HG02763 (cell line): ENCODE measurements around the gene CLEC18C.
"Not testable (repeated sequence)": the region's sequence is repeated elsewhere in the genome, so short reads cannot be mapped to it uniquely, and the experiment has no call there.

Source experiments
- ATAC-seq: cut with Tn5 transposase; IDR thresholded peaks from one replicate; pipeline ENCODE4 v1.9.1; 2021; ENCODE audit warnings: mild to moderate bottlenecking, moderate library complexity; ENCODE audit not compliant: unreplicated experiment

CLEC18C gene

DNA sequence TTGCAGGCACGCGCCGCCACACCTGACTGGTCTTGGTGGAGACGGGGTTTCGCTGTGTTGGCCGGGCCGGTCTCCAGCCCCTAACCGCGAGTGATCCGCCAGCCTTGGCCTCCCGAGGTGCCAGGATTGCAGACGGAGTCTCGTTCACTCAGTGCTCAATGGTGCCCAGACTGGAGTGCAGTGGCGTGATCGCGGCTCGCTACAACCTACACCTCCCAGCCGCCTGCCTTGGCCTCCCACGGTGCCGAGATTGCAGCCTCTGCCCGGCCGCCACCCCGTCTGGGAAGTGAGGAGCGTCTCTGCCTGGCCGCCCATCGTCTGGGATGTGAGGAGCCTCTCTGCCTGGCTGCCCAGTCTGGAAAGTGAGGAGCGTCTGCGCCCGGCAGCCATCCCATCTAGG, 30.4 kb downstream of the CLEC18C start:
- ATAC-seq = not testable (repeated sequence)

DNA sequence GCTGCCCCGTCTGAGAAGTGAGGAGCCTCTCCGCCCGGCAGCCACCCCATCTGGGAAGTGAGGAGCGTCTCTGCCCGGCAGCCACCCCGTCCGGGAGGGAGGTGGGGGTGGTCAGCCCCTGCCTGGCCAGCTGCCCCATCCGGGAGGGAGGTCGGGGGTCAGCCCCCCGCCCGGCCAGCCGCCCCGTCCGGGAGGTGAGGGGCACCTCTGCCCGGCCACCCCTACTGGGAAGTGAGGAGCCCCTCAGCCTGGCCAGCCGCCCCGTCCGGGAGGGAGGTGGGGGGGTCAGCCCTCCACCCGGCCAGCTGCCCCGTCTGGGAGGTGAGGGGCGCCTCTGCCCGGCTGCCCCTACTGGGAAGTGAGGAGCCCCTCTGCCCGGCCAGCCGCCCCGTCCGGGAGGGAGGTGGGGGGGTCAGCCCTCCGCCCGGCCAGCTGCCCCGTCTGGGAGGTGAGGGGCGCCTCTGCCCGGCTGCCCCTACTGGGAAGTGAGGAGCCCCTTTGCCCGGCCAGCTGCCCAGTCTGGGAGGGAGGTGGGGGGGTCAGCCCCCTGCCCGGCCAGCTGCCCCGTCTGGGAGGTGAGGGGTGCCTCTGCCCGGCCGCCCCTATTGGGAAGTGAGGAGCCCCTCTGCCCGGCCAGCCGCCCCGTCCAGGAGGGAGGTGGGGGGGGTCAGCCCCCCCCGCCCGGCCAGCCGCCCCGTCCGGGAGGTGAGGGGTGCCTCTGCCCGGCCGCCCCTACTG, 31.2 kb downstream of the CLEC18C start:
- ATAC-seq = not testable (repeated sequence)

GRCh38 chr16:70206382-70206781, 32.8 kb downstream of the CLEC18C start:
- ATAC-seq = not testable (repeated sequence)

DNA sequence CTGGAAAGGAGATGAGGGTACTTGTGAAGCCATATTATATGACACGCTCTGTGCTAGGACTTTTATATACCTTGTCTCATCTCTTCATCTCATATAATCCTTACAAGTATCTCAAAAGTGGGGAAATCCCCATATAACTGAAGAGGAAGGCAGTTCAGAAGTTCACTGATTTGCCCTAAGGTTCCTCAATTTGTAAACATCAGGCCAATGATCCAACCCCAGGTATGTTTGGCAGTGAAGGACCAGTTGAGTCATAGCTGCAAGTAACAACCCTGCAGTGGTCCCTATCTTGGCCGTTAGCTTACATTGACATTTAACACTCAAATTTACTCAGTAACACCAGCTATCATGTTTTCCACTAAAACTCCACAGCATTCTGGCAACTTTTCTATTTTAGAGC, 45.0 kb downstream of the CLEC18C start:
- not testable (repeated sequence) for ATAC-seq

DNA sequence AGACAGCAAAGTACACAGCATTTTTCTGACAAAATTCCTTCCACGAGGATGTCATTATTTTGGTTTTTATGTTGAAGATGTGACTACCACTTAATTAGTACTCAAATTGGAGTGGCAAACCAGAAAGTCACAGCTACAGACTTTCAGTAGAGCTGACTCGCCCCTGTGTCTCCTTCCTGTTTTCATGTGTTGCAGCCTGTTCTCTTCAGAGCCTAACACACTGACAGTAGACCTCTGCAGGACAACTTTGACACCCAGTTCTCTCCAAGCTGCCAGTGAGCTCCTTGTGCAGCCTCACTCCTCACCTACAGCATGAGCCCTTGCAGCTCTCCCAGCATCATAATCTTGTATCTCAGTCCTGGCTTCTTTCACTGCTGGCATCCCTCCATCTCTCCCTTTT, 49.0 kb downstream of the CLEC18C start:
- not testable (repeated sequence) for ATAC-seq

DNA sequence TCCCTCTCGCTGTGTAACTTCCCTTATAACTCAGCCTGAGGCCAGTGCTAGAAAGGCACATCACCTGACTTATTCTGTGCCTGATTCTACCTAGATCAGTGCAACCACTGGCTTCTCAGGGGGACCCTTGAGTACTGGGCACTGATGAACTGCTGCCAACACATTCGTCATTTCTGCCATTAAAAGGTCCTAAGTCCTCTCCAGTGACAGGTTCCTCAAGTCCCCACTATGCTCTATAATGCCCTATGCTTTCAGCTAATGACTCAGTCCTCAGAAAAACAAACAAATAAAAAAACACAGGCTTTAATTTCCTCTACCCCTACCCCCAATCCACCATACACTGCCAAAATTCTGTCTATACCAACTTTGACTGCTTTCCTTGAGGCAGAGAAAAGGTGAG, 49.6 kb downstream of the CLEC18C start:
- not testable (repeated sequence) for ATAC-seq

DNA sequence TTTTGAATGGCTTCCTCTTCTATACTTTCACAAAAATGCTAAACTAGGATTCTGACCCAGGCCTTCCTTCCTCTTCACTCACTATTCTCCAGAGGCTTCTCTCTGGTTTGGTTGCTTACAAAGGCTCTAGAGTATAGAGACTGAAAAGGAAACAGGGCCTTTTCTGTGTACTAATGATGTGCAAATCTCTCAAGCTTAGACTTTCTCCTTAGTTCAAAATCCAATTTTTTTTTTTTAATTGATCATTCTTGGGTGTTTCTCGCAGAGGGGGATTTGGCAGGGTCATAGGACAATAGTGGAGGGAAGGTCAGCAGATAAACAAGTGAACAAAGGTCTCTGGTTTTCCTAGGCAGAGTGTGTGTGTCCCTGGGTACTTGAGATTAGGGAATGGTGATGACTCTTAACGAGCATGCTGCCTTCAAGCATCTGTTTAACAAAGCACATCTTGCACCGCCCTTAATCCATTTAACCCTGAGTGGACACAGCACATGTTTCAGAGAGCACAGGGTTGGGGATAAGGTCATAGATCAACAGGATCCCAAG, 50.5 kb downstream of the CLEC18C start:
- not testable (repeated sequence) for ATAC-seq

DNA sequence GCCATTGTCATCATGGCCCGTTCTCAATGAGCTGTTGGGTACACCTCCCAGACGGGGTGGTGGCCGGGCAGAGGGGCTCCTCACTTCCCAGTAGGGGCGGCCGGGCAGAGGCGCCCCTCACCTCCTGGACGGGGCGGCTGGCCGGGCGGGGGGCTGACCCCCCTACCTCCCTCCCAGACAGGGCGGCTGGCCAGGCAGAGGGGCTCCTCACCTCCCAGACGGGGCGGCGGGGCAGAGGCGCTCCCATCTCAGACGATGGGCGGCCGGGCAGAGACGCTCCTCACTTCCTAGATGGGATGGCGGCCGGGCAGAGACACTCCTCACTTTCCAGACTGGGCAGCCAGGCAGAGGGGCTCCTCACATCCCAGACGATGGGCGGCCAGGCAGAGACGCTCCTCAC, 51.1 kb downstream of the CLEC18C start:
- not testable (repeated sequence) for ATAC-seq

GRCh38 chr16:70225430-70225829, 51.8 kb downstream of the CLEC18C start:
- not testable (repeated sequence) for ATAC-seq

DNA sequence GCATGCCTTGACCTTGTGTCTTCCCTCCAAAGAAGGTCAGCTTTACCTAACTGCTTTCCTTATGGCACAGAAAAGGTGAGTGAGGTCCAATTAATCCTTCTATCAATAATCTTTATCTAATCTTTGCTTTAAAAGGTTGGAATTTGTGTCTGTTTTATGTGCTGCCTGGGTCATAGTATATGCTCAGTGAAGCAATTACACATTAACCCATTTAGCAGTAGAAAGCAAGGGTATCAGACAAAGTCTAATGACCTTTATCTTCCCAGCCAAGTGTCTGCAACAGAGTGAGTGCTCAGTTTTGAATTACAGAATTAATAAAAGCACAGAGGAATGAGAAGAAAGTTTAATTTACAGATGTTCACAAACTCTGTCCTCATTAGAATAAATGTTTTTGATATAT, 52.4 kb downstream of the CLEC18C start:
- not testable (repeated sequence) for ATAC-seq

GRCh38 chr16:70231831-70232230, 58.2 kb downstream of the CLEC18C start:
- ATAC-seq = not testable (repeated sequence)
